Suprapubic skin (tissue), 4 donors: ENCODE results near the gene MCOLN1. TPM values are rescaled to one million over a fixed set of nuclear protein-coding genes. Genes with fewer than 3 reads are reported as not detected.

Experiments used
- DNase-seq, 2 donors: peaks; one replicate each; pipeline ENCODE4 v3.0.0-alpha.2; 2019; ENCODE audit warnings: low spot score in 2 of 2
- H3K27ac ChIP-seq: fragments of 200-600 bp; sonication (generic); one replicate; pipeline ENCODE4 v1.5.1; 2019
- H3K27me3 ChIP-seq: fragments of 200-600 bp; sonication (generic); one replicate; pipeline ENCODE4 v1.5.1; 2019
- H3K36me3 ChIP-seq: fragments of 200-600 bp; sonication (generic); one replicate; pipeline ENCODE4 v1.5.1; 2019
- H3K4me1 ChIP-seq: fragments of 200-600 bp; sonication (generic); one replicate; pipeline ENCODE4 v1.5.1; 2019
- H3K4me3 ChIP-seq: fragments of 200-600 bp; sonication (generic); one replicate; pipeline ENCODE4 v1.5.1; 2019; ENCODE audit warnings: mild to moderate bottlenecking
- H3K9me3 ChIP-seq: fragments of 200-600 bp; sonication (generic); one replicate; pipeline ENCODE4 v1.5.1; 2019
- EP300 ChIP-seq: sonication (generic); formaldehyde crosslinking; IDR thresholded peaks from one replicate; pipeline ENCODE4 v1.6.1; 2017; ENCODE audit warnings: antibody characterized with exemption
- POLR2A ChIP-seq, 2 donors: fragments of 450-650 bp; IDR thresholded peaks; one replicate each; pipeline ENCODE4 v1.6.1; 2017; ENCODE audit warnings: antibody characterized with exemption in 2 of 2, mild to moderate bottlenecking in 2 of 2, moderate library complexity in 2 of 2
- POLR2AphosphoS5 ChIP-seq, 3 donors: sonication (generic); formaldehyde crosslinking; IDR thresholded peaks; one replicate each; pipeline ENCODE4 v1.6.1; 2017; ENCODE audit warnings: antibody characterized with exemption in 3 of 3
- WGBS: methylation state at CpG from one replicate; pipeline ENCODE4 v1.1.5; 2018; 5-methylcytosine and 5-hydroxymethylcytosine counted together
- total RNA-seq, 4 donors: library from RNA; depleted of rRNA; stranded (reverse); fragments of >200 nt; gene quantifications; one replicate each; pipeline ENCODE4 v1.1.0, GENCODE V29; 2016
- TF ChIP-seq, protein P1 (sequence below), 2 donors: fragments of 200-600 bp in 1 of 2; fragments of 450-650 bp in 1 of 2; sonication (generic) in 1 of 2; IDR thresholded peaks; one replicate each; pipeline ENCODE4 v1.5.1; 2016 to 2019; ENCODE audit warnings: antibody characterized with exemption in 2 of 2, mild to moderate bottlenecking in 1 of 2, moderate library complexity in 1 of 2

Gene MCOLN1
- total RNA-seq, 4 donors from 2014 or later, result 15.9 to 43.6 (median 29.5) TPM

DNA sequence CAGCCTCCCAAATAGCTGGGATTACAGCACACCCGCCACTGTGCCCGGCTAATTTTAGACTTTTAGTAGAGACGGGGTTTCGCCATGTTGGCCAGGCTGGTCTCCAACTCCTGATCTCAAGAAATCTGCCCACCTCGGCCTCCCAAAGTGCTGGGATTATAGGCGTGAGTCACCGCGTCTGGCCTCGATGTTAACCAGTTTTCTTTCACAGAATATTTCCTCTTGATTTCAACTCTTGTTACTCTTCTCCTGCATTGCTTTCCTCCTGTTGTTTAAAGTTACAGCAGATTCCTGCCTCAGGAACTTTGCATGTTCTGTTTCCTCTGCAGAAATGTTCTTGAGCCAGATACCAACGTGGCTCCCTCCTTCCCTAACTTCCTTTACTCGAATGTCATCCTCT, 29.9 kb upstream of the MCOLN1 start:
- H3K4me3 ChIP-seq, result no peak overlapping the region
- WGBS, result 68% methylated on average over 11 of the region's 11 CpGs
- H3K4me1 ChIP-seq, result peaks cover 29% of the 10 kb centered on the region
- no peaks in the 10 kb centered on the region for H3K36me3 ChIP-seq
- DNase-seq, result no peak
- no peaks in the 10 kb centered on the region for H3K9me3 ChIP-seq
- TF ChIP-seq, protein P1, sequence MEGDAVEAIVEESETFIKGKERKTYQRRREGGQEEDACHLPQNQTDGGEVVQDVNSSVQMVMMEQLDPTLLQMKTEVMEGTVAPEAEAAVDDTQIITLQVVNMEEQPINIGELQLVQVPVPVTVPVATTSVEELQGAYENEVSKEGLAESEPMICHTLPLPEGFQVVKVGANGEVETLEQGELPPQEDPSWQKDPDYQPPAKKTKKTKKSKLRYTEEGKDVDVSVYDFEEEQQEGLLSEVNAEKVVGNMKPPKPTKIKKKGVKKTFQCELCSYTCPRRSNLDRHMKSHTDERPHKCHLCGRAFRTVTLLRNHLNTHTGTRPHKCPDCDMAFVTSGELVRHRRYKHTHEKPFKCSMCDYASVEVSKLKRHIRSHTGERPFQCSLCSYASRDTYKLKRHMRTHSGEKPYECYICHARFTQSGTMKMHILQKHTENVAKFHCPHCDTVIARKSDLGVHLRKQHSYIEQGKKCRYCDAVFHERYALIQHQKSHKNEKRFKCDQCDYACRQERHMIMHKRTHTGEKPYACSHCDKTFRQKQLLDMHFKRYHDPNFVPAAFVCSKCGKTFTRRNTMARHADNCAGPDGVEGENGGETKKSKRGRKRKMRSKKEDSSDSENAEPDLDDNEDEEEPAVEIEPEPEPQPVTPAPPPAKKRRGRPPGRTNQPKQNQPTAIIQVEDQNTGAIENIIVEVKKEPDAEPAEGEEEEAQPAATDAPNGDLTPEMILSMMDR (IDR thresholded peaks at IDR 0.05), result no peak
- TF ChIP-seq POLR2AphosphoS5 (IDR thresholded peaks at IDR 0.05) (no peak), POLR2A (IDR thresholded peaks at IDR 0.05) (no peak), EP300 (no peak)
- H3K27me3 ChIP-seq, result no peaks in the 10 kb centered on the region
- no peak overlapping the region for H3K27ac ChIP-seq

DNA sequence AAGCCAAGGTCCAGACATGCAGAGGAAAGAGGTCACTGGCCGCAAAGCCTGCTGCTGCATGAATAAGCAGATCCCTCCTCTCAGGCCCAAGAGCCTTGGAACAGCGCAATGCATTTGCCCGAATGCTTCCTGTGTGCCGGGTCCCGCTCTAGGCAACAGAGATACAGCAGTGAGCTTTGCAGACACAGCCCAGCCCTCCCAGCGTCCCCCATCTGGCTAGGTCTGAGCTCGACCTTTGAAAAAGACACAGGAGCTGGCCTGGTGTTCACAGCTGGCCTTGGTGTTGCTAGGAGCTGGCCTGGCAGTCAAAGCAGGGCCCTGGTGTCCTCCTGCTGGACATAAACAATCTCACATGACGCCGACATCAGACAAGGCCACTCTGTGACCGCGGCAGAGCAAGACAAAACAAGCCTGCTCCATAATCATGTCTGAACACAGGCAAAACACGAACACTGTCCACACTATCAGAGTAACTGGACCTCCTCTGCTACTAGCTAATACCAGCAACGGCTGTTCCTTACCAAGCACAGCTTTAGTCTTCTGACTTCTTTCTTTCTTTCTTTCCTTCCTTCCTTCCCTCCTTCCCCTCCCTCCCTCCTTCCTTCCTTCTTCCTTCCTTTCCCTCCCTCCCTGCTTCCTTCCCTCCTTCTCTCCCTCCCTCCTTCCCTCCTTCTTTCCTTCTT, 27.9 kb upstream of the MCOLN1 start:
- Histone ChIP-seq H3K27ac (peak overlapping the region; percentile 56), H3K4me1 (peaks cover 15% of the 10 kb centered on the region), H3K27me3 (no peaks in the 10 kb centered on the region), H3K36me3 (no peaks in the 10 kb centered on the region), H3K9me3 (no peaks in the 10 kb centered on the region), H3K4me3 (no peak overlapping the region)
- no peak for DNase-seq
- 63% methylated on average over 13 of the region's 13 CpGs for WGBS
- TF ChIP-seq, protein P1 (IDR thresholded peaks at IDR 0.05), result no peak

DNA sequence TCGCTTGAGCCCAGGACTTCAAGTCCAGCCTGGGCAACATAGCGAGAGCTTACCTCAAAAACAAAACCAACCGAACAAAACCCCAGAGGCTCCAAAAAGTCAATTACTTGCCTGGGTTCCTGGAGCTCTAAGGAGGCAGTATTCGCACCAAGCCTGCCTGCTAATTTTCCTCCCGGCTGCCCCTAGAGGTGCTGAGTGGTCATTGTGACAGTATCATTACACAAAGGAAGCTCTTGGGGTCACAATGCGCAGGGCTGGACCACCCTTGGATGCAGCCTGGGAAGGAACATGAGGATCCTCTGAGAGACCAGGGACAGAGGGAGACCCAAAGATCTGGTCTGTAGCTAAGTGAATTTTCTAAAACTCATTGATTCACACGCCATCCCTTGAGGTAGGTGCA, 25.1 kb upstream of the MCOLN1 start:
- H3K9me3 ChIP-seq, result no peaks in the 10 kb centered on the region
- H3K27ac ChIP-seq, result no peak overlapping the region
- peaks cover 25% of the 10 kb centered on the region for H3K4me1 ChIP-seq
- peaks cover 18% of the 10 kb centered on the region for H3K27me3 ChIP-seq
- WGBS, result 64% methylated on average over 7 of the region's 7 CpGs
- TF ChIP-seq POLR2A (IDR thresholded peaks at IDR 0.05) (no peak), POLR2AphosphoS5 (IDR thresholded peaks at IDR 0.05) (no peak), EP300 (no peak)
- TF ChIP-seq, protein P1 (IDR thresholded peaks at IDR 0.05), result no peak
- H3K36me3 ChIP-seq, result no peaks in the 10 kb centered on the region
- H3K4me3 ChIP-seq, result no peak overlapping the region
- DNase-seq, result no peak

DNA sequence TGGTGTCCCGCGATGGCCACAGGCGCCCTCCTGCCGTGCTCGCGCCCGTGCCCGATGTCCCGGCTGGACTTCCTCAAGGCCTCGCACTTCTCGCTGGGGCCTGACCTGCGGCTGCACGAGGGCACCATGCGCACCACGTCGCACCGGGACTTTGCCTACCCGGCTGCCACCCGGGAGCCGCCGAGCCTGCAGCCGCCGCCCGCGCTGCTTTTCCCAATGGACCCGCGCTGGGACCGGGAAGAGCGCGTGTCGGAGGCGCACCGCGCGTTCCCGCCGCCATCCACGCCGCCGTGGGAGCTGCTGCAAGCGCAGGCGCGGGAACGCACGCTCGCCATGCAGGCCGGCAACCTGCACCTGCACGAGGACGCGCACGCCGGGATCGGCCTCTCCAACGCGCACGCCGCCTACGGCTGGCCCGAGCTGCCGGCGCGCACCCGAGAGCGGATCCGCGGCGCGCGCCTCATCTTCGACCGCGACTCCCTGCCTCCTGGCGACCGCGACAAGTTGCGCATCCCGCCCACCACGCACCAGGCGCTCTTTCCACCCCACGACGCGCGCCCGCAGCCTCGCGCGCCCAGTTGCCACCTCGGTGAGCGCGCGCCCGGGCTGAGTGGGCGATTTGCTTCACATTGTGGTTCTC, 21.5 kb upstream of the MCOLN1 start:
- no peak for TF ChIP-seq EP300
- TF ChIP-seq POLR2A (IDR thresholded peaks at IDR 0.05), result no peak
- TF ChIP-seq, protein P1 (IDR thresholded peaks at IDR 0.05), result peak in 1 of 2 donors; percentile 4
- no peak for TF ChIP-seq POLR2AphosphoS5 (IDR thresholded peaks at IDR 0.05)
- peak overlapping the region; percentile 54 for H3K4me3 ChIP-seq
- H3K4me1 ChIP-seq, result peaks cover 20% of the 10 kb centered on the region
- H3K27me3 ChIP-seq, result peaks cover 22% of the 10 kb centered on the region
- no peaks in the 10 kb centered on the region for H3K9me3 ChIP-seq
- no peak overlapping the region for H3K27ac ChIP-seq
- 2% methylated on average over 43 of the region's 93 CpGs for WGBS
- H3K36me3 ChIP-seq, result no peaks in the 10 kb centered on the region
- DNase-seq, result no peak

DNA sequence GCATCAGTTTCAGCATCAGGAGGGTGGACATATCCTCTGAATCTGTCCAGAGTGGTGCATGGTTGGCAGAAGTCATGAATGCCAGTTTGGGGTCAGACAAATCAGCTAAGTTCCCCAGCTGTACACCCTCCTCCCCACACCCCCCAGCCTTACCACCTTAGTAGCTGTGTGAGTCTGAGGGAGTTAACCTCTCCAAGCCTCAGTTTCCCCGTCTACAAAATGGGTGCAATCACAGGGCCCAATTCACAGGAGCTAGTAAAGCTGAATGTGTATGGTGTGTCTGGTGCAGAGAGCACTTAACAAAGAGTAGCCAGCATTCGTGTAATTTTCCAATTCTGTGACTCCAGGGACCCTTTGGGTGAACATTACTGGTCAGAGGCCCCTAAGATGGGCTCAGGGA, 19.9 kb upstream of the MCOLN1 start:
- TF ChIP-seq POLR2AphosphoS5 (IDR thresholded peaks at IDR 0.05), result no peak
- no peak for TF ChIP-seq POLR2A (IDR thresholded peaks at IDR 0.05)
- TF ChIP-seq, protein P1 (IDR thresholded peaks at IDR 0.05), result no peak
- no peak for TF ChIP-seq EP300
- Histone ChIP-seq H3K27me3 (peaks cover 22% of the 10 kb centered on the region), H3K27ac (no peak overlapping the region), H3K36me3 (no peaks in the 10 kb centered on the region), H3K4me3 (no peak overlapping the region), H3K4me1 (peaks cover 26% of the 10 kb centered on the region), H3K9me3 (no peaks in the 10 kb centered on the region)
- DNase-seq, result no peak
- WGBS, result 78% methylated on average over 2 of the region's 2 CpGs
